Liver (tissue), 9 donors: Measurements from ENCODE around the gene GRID1. TPM values are rescaled to one million over a fixed set of nuclear protein-coding genes. Genes with fewer than 3 reads are reported as not detected.

Experiments
- DNase-seq: peaks from one replicate; pipeline ENCODE4 v3.0.0-alpha.2; 2017; ENCODE audit warnings: low spot score
- H3K27ac ChIP-seq, 2 donors: one replicate each; pipeline ENCODE4 v1.7.0; 2013; ENCODE audit warnings: inconsistent platforms in 2 of 2, low read length in 2 of 2, control low read depth in 1 of 2, low read depth in 1 of 2, mild to moderate bottlenecking in 1 of 2
- H3K27me3 ChIP-seq, 4 donors: one replicate each; pipeline versions ENCODE4 v1.6.1 to v1.7.0; 2013; ENCODE audit warnings: low read length in 3 of 4, inconsistent platforms in 1 of 4, mild to moderate bottlenecking in 1 of 4, moderate library complexity in 1 of 4; ENCODE audit not compliant: control insufficient read depth in 4 of 4, insufficient read depth in 4 of 4
- H3K36me3 ChIP-seq, 4 donors: one replicate each; pipeline versions ENCODE4 v1.6.1 to v1.7.0; 2013; ENCODE audit warnings: low read length in 3 of 4, mild to moderate bottlenecking in 3 of 4, low read depth in 1 of 4, moderate library complexity in 1 of 4; ENCODE audit not compliant: control insufficient read depth in 4 of 4, insufficient read depth in 3 of 4
- H3K4me1 ChIP-seq, 4 donors: one replicate each; pipeline versions ENCODE4 v1.6.1 to v1.7.0; 2013; ENCODE audit warnings: low read length in 3 of 4, mild to moderate bottlenecking in 3 of 4, moderate library complexity in 1 of 4; ENCODE audit not compliant: control insufficient read depth in 4 of 4, insufficient read depth in 4 of 4
- H3K4me3 ChIP-seq, 3 donors: one replicate each; pipeline versions ENCODE4 v1.6.1 to v1.7.0; 2013; ENCODE audit warnings: low read length in 3 of 3, control low read depth in 1 of 3, low read depth in 1 of 3, mild to moderate bottlenecking in 1 of 3
- H3K9ac ChIP-seq, 2 donors: one replicate each; pipeline ENCODE4 v1.7.0; 2013; ENCODE audit warnings: low read length in 2 of 2, mild to moderate bottlenecking in 2 of 2, moderate library complexity in 2 of 2, control low read depth in 1 of 2, low read depth in 1 of 2
- H3K9me3 ChIP-seq, 4 donors: one replicate each; pipeline versions ENCODE4 v1.6.1 to v1.7.0; 2013; ENCODE audit warnings: low read length in 3 of 4; ENCODE audit not compliant: control insufficient read depth in 4 of 4
- ATF3 ChIP-seq: IDR thresholded peaks from 2 replicates; pipeline ENCODE4 v1.6.1; 2016; ENCODE audit warnings: antibody characterized with exemption
- CTCF ChIP-seq: fragments of 150-350 bp; IDR thresholded peaks from 2 replicates; pipeline ENCODE4 v1.5.1; 2017; ENCODE audit warnings: improper control_type of control experiment, low read depth, low read length; ENCODE audit not compliant: missing input control
- FOXA1 ChIP-seq: IDR thresholded peaks from 2 replicates; pipeline ENCODE4 v1.6.1; 2016; ENCODE audit warnings: antibody characterized with exemption
- GABPA ChIP-seq, 2 donors: IDR thresholded peaks in 1 of 2; conservative IDR thresholded peaks in 1 of 2; 2 replicates each; pipeline ENCODE4 v1.6.1; 2016; ENCODE audit warnings: antibody characterized with exemption in 2 of 2, mild to moderate bottlenecking in 1 of 2, moderate library complexity in 1 of 2
- HNF4A ChIP-seq, 2 donors: conservative IDR thresholded peaks; 2 replicates each; pipeline ENCODE4 v1.6.1; 2016; ENCODE audit warnings: antibody characterized with exemption in 2 of 2, mild to moderate bottlenecking in 2 of 2
- HNF4G ChIP-seq: IDR thresholded peaks from 2 replicates; pipeline ENCODE4 v1.6.1; 2016; ENCODE audit warnings: antibody characterized with exemption
- JUND ChIP-seq, 2 donors: IDR thresholded peaks; 2 replicates each; pipeline ENCODE4 v1.6.1; 2016; ENCODE audit warnings: antibody characterized with exemption in 2 of 2
- MAX ChIP-seq: IDR thresholded peaks from 2 replicates; pipeline ENCODE4 v1.6.1; 2016; ENCODE audit warnings: antibody characterized with exemption
- RAD21 ChIP-seq, 2 donors: IDR thresholded peaks; 2 replicates each; pipeline ENCODE4 v1.6.1; 2016; ENCODE audit warnings: antibody characterized with exemption in 2 of 2, mild to moderate bottlenecking in 2 of 2
- RXRA ChIP-seq, 2 donors: IDR thresholded peaks; 2 replicates each; pipeline ENCODE4 v1.6.1; 2017 to 2018; ENCODE audit warnings: antibody characterized with exemption in 2 of 2, mild to moderate bottlenecking in 1 of 2
- SP1 ChIP-seq: IDR thresholded peaks from 2 replicates; pipeline ENCODE4 v1.6.1; 2018; ENCODE audit warnings: antibody characterized with exemption, mild to moderate bottlenecking
- YY1 ChIP-seq: IDR thresholded peaks from 2 replicates; pipeline ENCODE4 v1.6.1; 2016; ENCODE audit warnings: antibody characterized with exemption, mild to moderate bottlenecking
- ZBTB33 ChIP-seq: IDR thresholded peaks from 2 replicates; pipeline ENCODE4 v1.6.1; 2016; ENCODE audit warnings: antibody characterized with exemption
- WGBS: extraction: QIAGEN DNeasy Blood & Tissue Kit; methylation state at CpG from one replicate; pipeline ENCODE4 v1.1.7; 2013; 5-methylcytosine and 5-hydroxymethylcytosine counted together
- polyA plus RNA-seq, 2 donors: library from polyadenylated mRNA; stranded (reverse) in 1 of 2; unstranded in 1 of 2; fragments of 200-250 nt in 1 of 2; fragments of >200 nt in 1 of 2; fragmentation: Nextera tagmentation in 1 of 2; extraction: Ambion mirVana in 1 of 2; gene quantifications; one replicate each; pipeline versions ENCODE4 v1.2.1 to v1.2.3, GENCODE V29; 2013 to 2015
- total RNA-seq, 2 donors: library from RNA; depleted of rRNA; stranded (reverse); fragments of >200 nt; gene quantifications; one replicate each; pipeline ENCODE4 v1.2.3, GENCODE V29; 2014
- donor health status: healthy.
- donor health status: healthy.
- donor health status: healthy.
- donor health status: healthy.
- donor health status: healthy.

Gene GRID1
- total and polyA plus RNA-seq, 4 donors, result 0.09 to 0.17 (median 0.14) TPM; not detected in 1

- Histone ChIP-seq H3K27me3 (no peaks in the 10 kb centered on the region), H3K4me1 (no peaks in the 10 kb centered on the region), H3K4me3 (no peak overlapping the region), H3K9ac (no peak overlapping the region), H3K36me3 (no peaks in the 10 kb centered on the region), H3K9me3 (no peaks in the 10 kb centered on the region), H3K27ac (no peak overlapping the region)
- no peak for TF ChIP-seq ZBTB33
- TF ChIP-seq JUND (IDR thresholded peaks at IDR 0.05), result no peak
- no peak for TF ChIP-seq GABPA (IDR thresholded peaks at IDR 0.05 in 1 of 2, conservative IDR thresholded peaks at IDR 0.05 in 1 of 2)
- TF ChIP-seq RAD21 (IDR thresholded peaks at IDR 0.05), result no peak
- no peak for TF ChIP-seq HNF4G
- TF ChIP-seq RXRA (IDR thresholded peaks at IDR 0.05), result no peak
- TF ChIP-seq ATF3, result no peak
- no peak for TF ChIP-seq YY1
- 72% methylated on average over 7 of the region's 7 CpGs for WGBS
- DNase-seq, result no peak
These were observed 319.0 kb downstream of the GRID1 start for GRCh38 chr10:86047588-86047987.

- TF ChIP-seq HNF4A (conservative IDR thresholded peaks at IDR 0.05), result no peak
- no peak for TF ChIP-seq FOXA1
- TF ChIP-seq MAX, result no peak
- no peak for TF ChIP-seq RXRA (IDR thresholded peaks at IDR 0.05)
- no peak for TF ChIP-seq CTCF
- no peak for TF ChIP-seq ZBTB33
- no peak for TF ChIP-seq SP1
- Histone ChIP-seq H3K4me1 (no peaks in the 10 kb centered on the region), H3K4me3 (no peak overlapping the region), H3K27me3 (no peaks in the 10 kb centered on the region), H3K9ac (no peak overlapping the region), H3K9me3 (no peaks in the 10 kb centered on the region), H3K27ac (no peak overlapping the region), H3K36me3 (no peaks in the 10 kb centered on the region)
- 75% methylated on average over 2 of the region's 2 CpGs for WGBS
- DNase-seq, result no peak
These were observed 319.6 kb downstream of the GRID1 start for GRCh38 chr10:86046845-86047460.
